IMR-90 (cell line): ENCODE measurements around the gene ADGRG3. TPM values are rescaled to one million over a fixed set of nuclear protein-coding genes. Genes with fewer than 3 reads are reported as not detected.

Experiments used
- ATAC-seq: fragments of 200-7000 bp; cut with Tn5 transposase; 2 replicates; pipeline ENCODE4 v1.9.1; 2020; ENCODE audit warnings: low read depth, mild to moderate bottlenecking, moderate library complexity
- BruUV-seq: library from RNA; stranded (reverse); fragments of 400-500 nt; replicated peaks from 2 replicates; lab custom pipeline; 2021; lab: Mats Ljungman, UMichigan
- CTCF ChIA-PET: fragments of 300-600 bp; formaldehyde crosslinking; extraction: SDS; loops from one replicate; lab custom pipeline; 2021; ENCODE audit warnings: antibody characterized with exemption; lab: Yijun Ruan, JAX
- POLR2A ChIA-PET: fragments of 300-600 bp; sonication (Branson Sonifier 250); formaldehyde crosslinking; loops from one replicate; lab custom pipeline; 2022; ENCODE audit warnings: antibody characterized with exemption; ENCODE audit not compliant: unreplicated experiment; lab: Charles Lee
- DNase-seq: peaks from one replicate; pipeline ENCODE4 v3.0.0; 2013
- H2AFZ ChIP-seq: replicated peaks from 2 replicates; pipeline ENCODE3; 2013; ENCODE audit warnings: low read length, mild to moderate bottlenecking; ENCODE audit not compliant: poor library complexity
- H2AK5ac ChIP-seq: 2 replicates; pipeline ENCODE4 v1.6.1; 2013; ENCODE audit warnings: low read depth, low read length, inconsistent platforms
- H2AK9ac ChIP-seq: replicated peaks from 2 replicates; pipeline ENCODE3; 2013; ENCODE audit warnings: mild to moderate bottlenecking, low read depth, low read length, moderate library complexity; ENCODE audit not compliant: poor library complexity
- H2BK120ac ChIP-seq: 2 replicates; pipeline ENCODE4 v1.6.1; 2013; ENCODE audit warnings: low read depth, low read length, inconsistent platforms
- H2BK15ac ChIP-seq: 3 replicates; pipeline ENCODE4 v1.6.1; 2013; ENCODE audit warnings: low read depth, low read length, inconsistent platforms
- H2BK20ac ChIP-seq: 2 replicates; pipeline ENCODE4 v1.6.1; 2013; ENCODE audit warnings: low read depth, mild to moderate bottlenecking, inconsistent platforms, low read length, moderate library complexity
- H2BK5ac ChIP-seq: 2 replicates; pipeline ENCODE4 v1.6.1; 2013; ENCODE audit warnings: mild to moderate bottlenecking, low read depth, low read length, inconsistent platforms; ENCODE audit not compliant: poor library complexity, severe bottlenecking
- H3K14ac ChIP-seq: replicated peaks from 2 replicates; pipeline ENCODE4 v1.6.1; 2013; ENCODE audit warnings: low read depth, low read length, inconsistent platforms
- H3K18ac ChIP-seq: 2 replicates; pipeline ENCODE4 v1.6.1; 2013; ENCODE audit warnings: low read depth, low read length, control low read depth
- H3K23ac ChIP-seq: 2 replicates; pipeline ENCODE4 v1.6.1; 2013; ENCODE audit warnings: low read depth, low read length, inconsistent platforms
- H3K27ac ChIP-seq: 2 replicates; pipeline ENCODE4 v1.5.1; 2013; ENCODE audit warnings: mild to moderate bottlenecking, control low read depth, low read length; ENCODE audit not compliant: insufficient read depth
- H3K27me3 ChIP-seq: 2 replicates; pipeline ENCODE4 v1.6.1; 2013; ENCODE audit warnings: low read length; ENCODE audit not compliant: control insufficient read depth, insufficient read depth
- H3K36me3 ChIP-seq: 2 replicates; pipeline ENCODE4 v1.6.1; 2013; ENCODE audit warnings: low read length, mixed read lengths; ENCODE audit not compliant: control insufficient read depth, insufficient read depth
- H3K4ac ChIP-seq: 2 replicates; pipeline ENCODE4 v1.6.1; 2013; ENCODE audit warnings: low read depth, low read length, inconsistent platforms
- H3K4me1 ChIP-seq: 2 replicates; pipeline ENCODE4 v1.6.1; 2013; ENCODE audit warnings: low read length, mixed read lengths; ENCODE audit not compliant: control insufficient read depth, insufficient read depth
- H3K4me2 ChIP-seq: 2 replicates; pipeline ENCODE4 v1.6.1; 2013; ENCODE audit warnings: low read depth, mild to moderate bottlenecking, control low read depth, low read length, moderate library complexity
- H3K4me3 ChIP-seq: 2 replicates; pipeline ENCODE4 v1.5.1; 2013; ENCODE audit warnings: low read depth, mild to moderate bottlenecking, control low read depth, low read length, moderate library complexity; ENCODE audit not compliant: insufficient read depth
- H3K56ac ChIP-seq: 2 replicates; pipeline ENCODE4 v1.6.1; 2013; ENCODE audit warnings: low read length, inconsistent platforms; ENCODE audit not compliant: insufficient read depth; ENCODE audit errors: extremely low read depth
- H3K79me1 ChIP-seq, 2 experiments: 2 replicates each; pipeline ENCODE4 v1.6.1; 2013; ENCODE audit warnings: low read length in 2 of 2, inconsistent platforms in 1 of 2, low read depth in 1 of 2
- H3K9ac ChIP-seq: 2 replicates; pipeline ENCODE4 v1.6.1; 2013; ENCODE audit warnings: low read depth, low read length, control low read depth
- H3K9me1 ChIP-seq: 2 replicates; pipeline ENCODE4 v1.6.1; 2013; ENCODE audit warnings: low read length, inconsistent platforms; ENCODE audit not compliant: insufficient read depth
- H3K9me3 ChIP-seq: 2 replicates; pipeline ENCODE4 v1.6.1; 2013; ENCODE audit warnings: low read length; ENCODE audit not compliant: control insufficient read depth, insufficient read depth
- H4K20me1 ChIP-seq: 2 replicates; pipeline ENCODE4 v1.6.1; 2013; ENCODE audit warnings: low read length, inconsistent platforms; ENCODE audit not compliant: insufficient read depth
- H4K5ac ChIP-seq: 2 replicates; pipeline ENCODE4 v1.6.1; 2013; ENCODE audit warnings: mild to moderate bottlenecking, low read depth, low read length, control low read depth
- H4K8ac ChIP-seq, 2 experiments: 2 replicates each; pipeline ENCODE4 v1.6.1; 2013; ENCODE audit warnings: low read depth in 2 of 2, low read length in 2 of 2, control low read depth in 1 of 2, inconsistent platforms in 1 of 2
- H4K91ac ChIP-seq: 2 replicates; pipeline ENCODE4 v1.6.1; 2013; ENCODE audit warnings: low read depth, low read length, inconsistent platforms; ENCODE audit not compliant: insufficient read depth
- BHLHE40 ChIP-seq: fragments of 150-350 bp; IDR thresholded peaks from 2 replicates; pipeline ENCODE4 v1.6.1; 2016; ENCODE audit warnings: mild to moderate bottlenecking, low read depth, low read length
- CEBPB ChIP-seq: IDR thresholded peaks from 2 replicates; pipeline ENCODE4 v1.6.1; 2012; ENCODE audit warnings: low read depth, low read length, improper control_type of control experiment
- ELK1 ChIP-seq: fragments of 150-350 bp; IDR thresholded peaks from 2 replicates; pipeline ENCODE4 v1.6.1; 2016; ENCODE audit warnings: low read depth, mild to moderate bottlenecking, low read length, moderate library complexity, borderline replicate concordance
- FOS ChIP-seq: fragments of 150-350 bp; IDR thresholded peaks from 2 replicates; pipeline ENCODE4 v1.6.1; 2016; ENCODE audit warnings: low read depth, low read length
- MAZ ChIP-seq: IDR thresholded peaks from 2 replicates; pipeline ENCODE4 v1.6.1; 2012; ENCODE audit warnings: low read depth, mild to moderate bottlenecking, low read length, improper control_type of control experiment, moderate library complexity, borderline replicate concordance
- RAD21 ChIP-seq: IDR thresholded peaks from 2 replicates; pipeline ENCODE4 v1.6.1; 2012; ENCODE audit warnings: low read length, improper control_type of control experiment
- RCOR1 ChIP-seq: IDR thresholded peaks from 2 replicates; pipeline ENCODE4 v1.6.1; 2012; ENCODE audit warnings: mild to moderate bottlenecking, low read length, improper control_type of control experiment; ENCODE audit not compliant: insufficient replicate concordance
- RFX5 ChIP-seq: IDR thresholded peaks from 2 replicates; pipeline ENCODE4 v1.8.0; 2012; ENCODE audit warnings: low read depth, mild to moderate bottlenecking, low read length, moderate library complexity
- SMC3 ChIP-seq: fragments of 150-350 bp; IDR thresholded peaks from 2 replicates; pipeline ENCODE4 v1.6.1; 2016; ENCODE audit warnings: low read depth, mild to moderate bottlenecking, antibody characterized with exemption, low read length, moderate library complexity
- WGBS, 2 experiments: methylation state at CpG; one replicate each; pipeline versions ENCODE4 v1.1.5 to v1.1.7; 2013; ENCODE audit warnings: missing lambda C conversion rate in 2 of 2; ENCODE audit not compliant: insufficient read length in 1 of 2; ENCODE audit errors: extremely low coverage in 2 of 2; 5-methylcytosine and 5-hydroxymethylcytosine counted together
- dilution Hi-C: fragments of 300-500 bp; cut with HindIII; formaldehyde crosslinking; loops from one replicate; pipeline ENCODE4 v1.14.3; 2018; ENCODE audit warnings: low sequenced_read_pairs; ENCODE audit not compliant: unreplicated experiment
- in situ Hi-C: fragments of 300-500 bp; cut with MboI; formaldehyde crosslinking; loops from 3 replicates; pipeline ENCODE4 v1.14.3; 2019; ENCODE audit warnings: low sequenced_read_pairs, inconsistent platforms, mixed read lengths
- intact Hi-C: fragments of 100-400 bp; cut with micrococcal nuclease; formaldehyde crosslinking; loops from 2 replicates; pipeline ENCODE4 v1.10.0; 2022
- polyA plus RNA-seq, 3 experiments: library from polyadenylated mRNA; depleted of rRNA; stranded (reverse); fragments of >200 nt; gene quantifications; 2 replicates each; pipeline ENCODE4 v1.2.3, GENCODE V29; 2012; ENCODE audit warnings: low replicate concordance in 1 of 3
- total RNA-seq: library from RNA; depleted of rRNA; stranded (reverse); fragments of >200 nt; gene quantifications from 2 replicates; pipeline ENCODE4 v1.2.3, GENCODE V29; 2012

ADGRG3 gene
- total and polyA plus RNA-seq, 2 of the 4 experiments (the other 2 are of a cell fraction): not detected

DNA sequence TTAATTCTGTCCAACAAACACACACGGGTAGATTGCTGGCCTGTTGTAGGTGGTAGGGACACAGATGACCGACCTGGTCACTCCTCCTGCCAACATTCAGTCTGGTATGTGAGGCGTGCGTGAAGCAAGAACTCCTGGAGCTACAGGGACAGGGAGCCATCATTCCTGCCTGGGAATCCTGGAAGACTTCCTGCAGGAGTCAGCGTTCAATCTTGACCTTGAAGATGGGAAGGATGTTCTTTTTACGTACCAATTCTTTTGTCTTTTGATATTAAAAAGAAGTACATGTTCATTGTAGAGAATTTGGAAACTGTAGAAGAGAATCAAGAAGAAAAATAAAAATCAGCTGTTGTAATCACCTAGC is 3.5 kb upstream of the ADGRG3 start:
- Histone ChIP-seq H3K18ac (no peak overlapping the region), H3K9me3 (no peaks in the 10 kb centered on the region), H3K9ac (no peak overlapping the region), H3K36me3 (no peaks in the 10 kb centered on the region), H4K8ac (no peak overlapping the region), H2BK120ac (no peak overlapping the region), H3K14ac (no peak overlapping the region), H4K20me1 (no peaks in the 10 kb centered on the region), H3K4me2 (no peak overlapping the region), H2BK15ac (no peak overlapping the region), H3K27ac (no peak overlapping the region), H2BK20ac (no peak overlapping the region), H3K56ac (no peak overlapping the region), H4K91ac (no peak overlapping the region), H3K4me1 (no peaks in the 10 kb centered on the region), H3K4me3 (no peak overlapping the region), H3K9me1 (no peaks in the 10 kb centered on the region; the same call in 1 of the 2 replicates), H3K79me1 (no peaks in the 10 kb centered on the region), H4K5ac (no peak overlapping the region), H2BK5ac (no peak overlapping the region), H2AFZ (no peak overlapping the region), H3K23ac (no peak overlapping the region), H3K4ac (no peak overlapping the region), H2AK5ac (no peak overlapping the region), H2AK9ac (no peak overlapping the region), H3K27me3 (peaks cover 10% of the 10 kb centered on the region)
- TF ChIP-seq RFX5 (no peak), CEBPB (no peak), MAZ (no peak), FOS (no peak), BHLHE40 (no peak), ELK1 (no peak), SMC3 (no peak), RAD21 (no peak), RCOR1 (no peak)
- WGBS, 2 experiments: no CpG with 5 or more reads among the region's 6 CpGs
- intact Hi-C loops: no loop called here
- in situ Hi-C loops: no loop called here
- CTCF ChIA-PET: no interaction called here
- dilution Hi-C loops: no loop called here
- POLR2A ChIA-PET: no interaction called here
- ATAC-seq (no peak), DNase-seq (no peak)
- no TSS peak for BruUV-seq
